Measurements from ENCODE around the gene LIPC. TPM values are rescaled to one million over a fixed set of nuclear protein-coding genes. Genes with fewer than 3 reads are reported as not detected.
A peak's percentile ranks its signal among the peaks of the same experiment; 100 is the strongest.

LIPC gene
- total and polyA plus RNA-seq, 2 donors (not counting 3 experiments of a cell fraction or from before 2014, with no cell fraction given): not detected

GRCh38 chr15:58551084-58551763, 119.4 kb downstream of the LIPC start:
- intact Hi-C loops (cut with micrococcal nuclease): no loop called here
- Histone ChIP-seq H3K4me3 (replicated peaks in 1 of 3; ENCODE audit: insufficient read depth in 1 of 3, low read depth in 1 of 3, low read length in 3 of 3) (no peak overlapping the region), H3K79me2 (ENCODE audit: control insufficient read depth, insufficient read depth, low read length) (no peaks in the 10 kb centered on the region), H3K27me3 (ENCODE audit: control insufficient read depth in 2 of 2, insufficient read depth in 2 of 2, low read length in 2 of 2) (no peaks in the 10 kb centered on the region), H4K20me1 (replicated peaks; ENCODE audit: control insufficient read depth, extremely low read depth, insufficient read depth, low read length) (no peaks in the 10 kb centered on the region), H3K4me1 (ENCODE audit: control insufficient read depth, extremely low read depth, insufficient read depth, low read length) (peaks cover 30% of the 10 kb centered on the region), H2AFZ (ENCODE audit: low read depth, low read length) (no peak overlapping the region), H3K36me3 (ENCODE audit: control insufficient read depth in 2 of 2, extremely low read depth in 1 of 2, insufficient read depth in 2 of 2, low read length in 2 of 2) (no peaks in the 10 kb centered on the region), H3K9me1 (replicated peaks; ENCODE audit: control insufficient read depth, extremely low read depth, insufficient read depth, low read length) (no peaks in the 10 kb centered on the region), H3K9ac (replicated peaks; ENCODE audit: extremely low read depth, insufficient read depth, low read length) (peak overlapping the region; percentile 64), H3K9me3 (replicated peaks; ENCODE audit: control insufficient read depth, insufficient read depth, low read length) (no peaks in the 10 kb centered on the region), H3K4me2 (ENCODE audit: insufficient read depth, low read length) (peak overlapping the region; percentile 23), H3K27ac (ENCODE audit: insufficient read depth, low read depth, low read length) (peak overlapping the region; percentile 68)
- no TSS peak for BruUV-seq (replicated peaks)
- DNase-seq (ENCODE audit: low read depth, low spot score): no peak
- CTCF ChIA-PET: no interaction called here
- FAIRE-seq: no peak
- POLR2A ChIA-PET: no interaction called here
- dilution Hi-C loops (cut with MboI; ENCODE audit: extremely low pct_ligation_motif_present, low sequenced_read_pairs): no loop called here
- TF ChIP-seq GATA2 (IDR thresholded peaks at IDR 0.05; ENCODE audit: insufficient read depth, insufficient read length, low read depth, low read length): no peak
- no peak for TF ChIP-seq POLR2A (IDR thresholded peaks at IDR 0.05; ENCODE audit: low read depth, low read length)

- Histone ChIP-seq H3K9me3 (replicated peaks; ENCODE audit: control insufficient read depth, insufficient read depth, low read length) (no peaks in the 10 kb centered on the region), H3K79me2 (ENCODE audit: control insufficient read depth, insufficient read depth, low read length) (no peaks in the 10 kb centered on the region), H4K20me1 (replicated peaks; ENCODE audit: control insufficient read depth, extremely low read depth, insufficient read depth, low read length) (no peaks in the 10 kb centered on the region), H3K4me3 (replicated peaks in 1 of 3; ENCODE audit: insufficient read depth in 1 of 3, low read depth in 1 of 3, low read length in 3 of 3) (peak overlapping the region in 1 of 3 experiments; percentile 14), H3K27me3 (ENCODE audit: control insufficient read depth in 2 of 2, insufficient read depth in 2 of 2, low read length in 2 of 2) (no peaks in the 10 kb centered on the region), H3K4me1 (ENCODE audit: control insufficient read depth, extremely low read depth, insufficient read depth, low read length) (peaks cover 24% of the 10 kb centered on the region), H2AFZ (ENCODE audit: low read depth, low read length) (peak overlapping the region; percentile 59), H3K9ac (replicated peaks; ENCODE audit: extremely low read depth, insufficient read depth, low read length) (peak overlapping the region; percentile 64), H3K27ac (ENCODE audit: insufficient read depth, low read depth, low read length) (peak overlapping the region; percentile 68), H3K4me2 (ENCODE audit: insufficient read depth, low read length) (peak overlapping the region; percentile 23), H3K36me3 (ENCODE audit: control insufficient read depth in 2 of 2, extremely low read depth in 1 of 2, insufficient read depth in 2 of 2, low read length in 2 of 2) (no peaks in the 10 kb centered on the region), H3K9me1 (replicated peaks; ENCODE audit: control insufficient read depth, extremely low read depth, insufficient read depth, low read length) (no peaks in the 10 kb centered on the region)
- ChIA-PET POLR2A (no interaction called here), CTCF (no interaction called here)
- TSS peak; percentile 41 for BruUV-seq (replicated peaks)
- intact Hi-C loops (cut with micrococcal nuclease) (no loop called here), dilution Hi-C loops (cut with MboI; ENCODE audit: extremely low pct_ligation_motif_present, low sequenced_read_pairs) (no loop called here)
- DNase-seq (ENCODE audit: low read depth, low spot score) (peak; percentile 75), FAIRE-seq (peak; percentile 91)
- TF ChIP-seq POLR2A (IDR thresholded peaks at IDR 0.05; ENCODE audit: low read depth, low read length) (no peak), MYC (IDR thresholded peaks at IDR 0.05; ENCODE audit: low read depth, low read length) (no peak), FOS (IDR thresholded peaks at IDR 0.05; ENCODE audit: borderline replicate concordance, insufficient read depth, low read length) (peak; percentile 15), EZH2 (IDR thresholded peaks at IDR 0.05; ENCODE audit: borderline replicate concordance, low read depth, low read length, severe bottlenecking) (no peak), CTCF (IDR thresholded peaks at IDR 0.05; ENCODE audit: extremely low read depth in 1 of 2, insufficient read depth in 1 of 2, low read depth in 1 of 2, low read length in 2 of 2) (no peak), MAX (IDR thresholded peaks at IDR 0.05; ENCODE audit: insufficient read depth, insufficient read length) (no peak), POLR2AphosphoS5 (IDR thresholded peaks at IDR 0.05; ENCODE audit: insufficient read depth, low read depth, low read length) (no peak), JUN (IDR thresholded peaks at IDR 0.05; ENCODE audit: borderline replicate concordance, insufficient read depth, insufficient read length, low read depth) (no peak), GATA2 (IDR thresholded peaks at IDR 0.05; ENCODE audit: insufficient read depth, insufficient read length, low read depth, low read length) (peak; percentile 71)
These were observed 120.1 kb downstream of the LIPC start for GRCh38 chr15:58551764-58552504.

Data from endothelial cell of umbilical vein (primary cell).